H1 (cell line): ENCODE measurements around the gene ATP2B3. TPM values are rescaled to one million over a fixed set of nuclear protein-coding genes. Genes with fewer than 3 reads are reported as not detected.

Source experiments
- CTCF ChIA-PET: fragments of 300-600 bp; sonication (Branson Sonifier 250); formaldehyde crosslinking; loops from one replicate; lab custom pipeline; 2021; ENCODE audit not compliant: partially characterized antibody; lab: Charles Lee
- POLR2A ChIA-PET: fragments of 300-600 bp; sonication (Branson Sonifier 250); formaldehyde crosslinking; loops from one replicate; lab custom pipeline; 2021; ENCODE audit warnings: inconsistent platforms; ENCODE audit not compliant: partially characterized antibody; lab: Charles Lee
- DNase-seq, 2 experiments: peaks; one replicate each; pipeline versions ENCODE4 v3.0.0 to v3.0.0-alpha.2; 2010 to 2022; ENCODE audit warnings: low spot score in 2 of 2, low read depth in 1 of 2, mixed read lengths in 1 of 2
- FAIRE-seq: peaks from 2 replicates; lab custom pipeline; 2011; peaks lifted over from hg19 to GRCh38; lab: Jason Lieb, UNC
- H2AFZ ChIP-seq: 2 replicates; pipeline ENCODE4 v1.8.1; 2012; ENCODE audit warnings: low read length, inconsistent platforms
- H2AK5ac ChIP-seq: 2 replicates; pipeline ENCODE4 v1.6.1; 2013; ENCODE audit warnings: low read depth, low read length
- H2BK120ac ChIP-seq: replicated peaks from 2 replicates; pipeline ENCODE3; 2013; ENCODE audit warnings: low read depth, low read length, inconsistent platforms
- H2BK12ac ChIP-seq: 2 replicates; pipeline ENCODE4 v1.6.1; 2013; ENCODE audit warnings: low read depth, low read length
- H2BK15ac ChIP-seq: 2 replicates; pipeline ENCODE4 v1.6.1; 2013; ENCODE audit warnings: low read length
- H2BK20ac ChIP-seq: 2 replicates; pipeline ENCODE4 v1.6.1; 2013; ENCODE audit warnings: low read length
- H2BK5ac ChIP-seq: 2 replicates; pipeline ENCODE4 v1.6.1; 2013; ENCODE audit warnings: low read depth, low read length
- H3K14ac ChIP-seq: 2 replicates; pipeline ENCODE4 v1.6.1; 2013; ENCODE audit warnings: inconsistent platforms; ENCODE audit not compliant: insufficient read length
- H3K18ac ChIP-seq: 2 replicates; pipeline ENCODE4 v1.6.1; 2013; ENCODE audit warnings: low read length; ENCODE audit errors: extremely low read depth
- H3K23ac ChIP-seq: 2 replicates; pipeline ENCODE4 v1.6.1; 2013; ENCODE audit warnings: inconsistent platforms; ENCODE audit not compliant: insufficient read length
- H3K23me2 ChIP-seq: 2 replicates; pipeline ENCODE4 v1.6.1; 2013; ENCODE audit warnings: low read depth, low read length
- H3K27ac ChIP-seq: 2 replicates; pipeline ENCODE4 v1.6.1; 2011; ENCODE audit warnings: low read depth, low read length, inconsistent platforms
- H3K27me3 ChIP-seq, 4 experiments: replicated peaks in 1 of 4; 1 replicate in 1 of 4; 2 replicates in 3 of 4; pipeline versions ENCODE4 v1.6.1 to v1.8.1; 2011 to 2013; ENCODE audit warnings: low read length in 3 of 4, mild to moderate bottlenecking in 3 of 4, inconsistent platforms in 2 of 4, mixed read lengths in 2 of 4, moderate library complexity in 1 of 4; ENCODE audit not compliant: control insufficient read depth in 3 of 4, insufficient read depth in 3 of 4; ENCODE audit errors: extremely low read depth in 1 of 4
- H3K36me3 ChIP-seq, 4 experiments: 2 replicates each; pipeline versions ENCODE4 v1.6.1 to v1.8.1; 2011 to 2013; ENCODE audit warnings: mild to moderate bottlenecking in 4 of 4, low read length in 3 of 4, moderate library complexity in 2 of 4, control low read depth in 1 of 4, inconsistent platforms in 1 of 4; ENCODE audit not compliant: insufficient read depth in 4 of 4, control insufficient read depth in 2 of 4
- H3K4ac ChIP-seq: replicated peaks from 2 replicates; pipeline ENCODE3; 2013; ENCODE audit warnings: low read length, low read depth, mixed read lengths, inconsistent platforms; ENCODE audit not compliant: insufficient read length
- H3K4me1 ChIP-seq, 4 experiments: replicated peaks in 1 of 4; 1 replicate in 1 of 4; 2 replicates in 3 of 4; pipeline versions ENCODE4 v1.6.1 to v1.8.1; 2011 to 2013; ENCODE audit warnings: low read length in 3 of 4, inconsistent platforms in 2 of 4, mixed read lengths in 1 of 4; ENCODE audit not compliant: insufficient read depth in 4 of 4, control insufficient read depth in 3 of 4
- H3K4me2 ChIP-seq, 2 experiments: 2 replicates each; pipeline versions ENCODE4 v1.6.1 to v1.8.1; 2011 to 2013; ENCODE audit warnings: low read depth in 2 of 2, low read length in 2 of 2, control low read depth in 1 of 2, inconsistent platforms in 1 of 2, mild to moderate bottlenecking in 1 of 2; ENCODE audit not compliant: insufficient read depth in 1 of 2
- H3K4me3 ChIP-seq, 4 experiments: fragments of 200-600, 300-600 bp in 1 of 4; sonication (generic), shearing (Covaris generic), sonication (Bioruptor Twin) in 1 of 4; 2 replicates each; pipeline versions ENCODE4 v1.5.1 to v1.8.1; 2011 to 2016; ENCODE audit warnings: low read length in 4 of 4, low read depth in 3 of 4, control low read depth in 2 of 4, inconsistent platforms in 2 of 4, mild to moderate bottlenecking in 2 of 4, mixed read lengths in 1 of 4, moderate library complexity in 1 of 4; ENCODE audit not compliant: insufficient read depth in 2 of 4; ENCODE audit errors: extremely low read depth in 1 of 4
- H3K56ac ChIP-seq: replicated peaks from 2 replicates; pipeline ENCODE3; 2013; ENCODE audit warnings: low read depth, mild to moderate bottlenecking, mixed read lengths, low read length, inconsistent platforms; ENCODE audit not compliant: insufficient read length
- H3K79me1 ChIP-seq: 2 replicates; pipeline ENCODE4 v1.6.1; 2013; ENCODE audit warnings: low read depth, low read length, control low read depth
- H3K79me2 ChIP-seq, 2 experiments: 2 replicates each; pipeline versions ENCODE4 v1.6.1 to v1.8.1; 2012 to 2013; ENCODE audit warnings: low read length in 2 of 2, mild to moderate bottlenecking in 2 of 2, inconsistent platforms in 1 of 2; ENCODE audit not compliant: insufficient read depth in 2 of 2, control insufficient read depth in 1 of 2
- H3K9ac ChIP-seq, 4 experiments: replicated peaks in 1 of 4; 1 replicate in 1 of 4; 2 replicates in 3 of 4; pipeline versions ENCODE4 v1.6.1 to v1.8.1; 2011 to 2013; ENCODE audit warnings: low read depth in 3 of 4, low read length in 3 of 4, control low read depth in 2 of 4, mild to moderate bottlenecking in 2 of 4, moderate library complexity in 2 of 4, inconsistent platforms in 1 of 4; ENCODE audit errors: extremely low read depth in 1 of 4
- H3K9me3 ChIP-seq, 2 experiments: 2 replicates each; pipeline versions ENCODE4 v1.6.1 to v1.8.1; 2012 to 2013; ENCODE audit warnings: mild to moderate bottlenecking in 2 of 2, moderate library complexity in 2 of 2, control low read depth in 1 of 2, inconsistent platforms in 1 of 2, low read depth in 1 of 2, low read length in 1 of 2, mixed read lengths in 1 of 2; ENCODE audit not compliant: insufficient read depth in 2 of 2
- H4K20me1 ChIP-seq, 2 experiments: replicated peaks in 1 of 2; 2 replicates each; pipeline versions ENCODE3 to v1.8.1; 2011 to 2013; ENCODE audit warnings: inconsistent platforms in 2 of 2, low read length in 2 of 2, mild to moderate bottlenecking in 1 of 2; ENCODE audit not compliant: insufficient read depth in 2 of 2, control insufficient read depth in 1 of 2
- H4K5ac ChIP-seq: 2 replicates; pipeline ENCODE4 v1.6.1; 2013; ENCODE audit warnings: low read length, low read depth, mixed read lengths, inconsistent platforms; ENCODE audit not compliant: insufficient read length
- H4K8ac ChIP-seq: 2 replicates; pipeline ENCODE4 v1.8.0; 2013; ENCODE audit warnings: mild to moderate bottlenecking, moderate library complexity, low read length, inconsistent platforms; ENCODE audit not compliant: insufficient read depth; ENCODE audit errors: extremely low read depth
- H4K91ac ChIP-seq: replicated peaks from 2 replicates; pipeline ENCODE3; 2013; ENCODE audit warnings: low read length, mixed read lengths, inconsistent platforms; ENCODE audit not compliant: insufficient read length
- BCL11A ChIP-seq, 2 experiments: IDR thresholded peaks; one replicate each; pipeline ENCODE4 v1.6.1; 2011; ENCODE audit warnings: low read depth in 2 of 2, low read length in 2 of 2, mild to moderate bottlenecking in 2 of 2
- EGR1 ChIP-seq: IDR thresholded peaks from 2 replicates; pipeline ENCODE4 v1.6.1; 2011; ENCODE audit warnings: low read depth, low read length, borderline replicate concordance
- HDAC2 ChIP-seq, 2 experiments: fragments of 300-600 bp in 1 of 2; sonication (generic) in 1 of 2; IDR thresholded peaks; 2 replicates each; pipeline ENCODE4 v1.6.1; 2011 to 2012; ENCODE audit warnings: low read depth in 2 of 2, low read length in 2 of 2, mild to moderate bottlenecking in 2 of 2, moderate library complexity in 2 of 2, borderline replicate concordance in 1 of 2, inconsistent platforms in 1 of 2
- NRF1 ChIP-seq: IDR thresholded peaks from 2 replicates; pipeline ENCODE4 v1.6.1; 2011; ENCODE audit warnings: mild to moderate bottlenecking, low read depth, low read length, improper control_type of control experiment
- RAD21 ChIP-seq, 2 experiments: IDR thresholded peaks in 1 of 2; conservative IDR thresholded peaks in 1 of 2; 2 replicates each; pipeline ENCODE4 v1.6.1; 2011; ENCODE audit warnings: low read depth in 2 of 2, low read length in 2 of 2, improper control_type of control experiment in 1 of 2, inconsistent platforms in 1 of 2, mild to moderate bottlenecking in 1 of 2, moderate library complexity in 1 of 2
- WGBS, 2 experiments: shearing (Covaris generic) in 1 of 2; methylation state at CpG; one replicate each; pipeline versions ENCODE4 v1.1.6 to v1.1.7; 2013 to 2015; ENCODE audit warnings: low lambda C conversion rate in 2 of 2, mixed read lengths in 2 of 2, inconsistent platforms in 1 of 2, low coverage in 1 of 2, missing lambda C conversion rate in 1 of 2; ENCODE audit not compliant: insufficient replicate concordance in 2 of 2, insufficient coverage in 1 of 2, insufficient read length in 1 of 2; ENCODE audit errors: extremely low coverage in 1 of 2, missing lambda C conversion rate in 1 of 2; 5-methylcytosine and 5-hydroxymethylcytosine counted together
- polyA plus RNA-seq, 7 experiments: library from polyadenylated mRNA; depleted of rRNA in 3 of 7; stranded (reverse) in 5 of 7; unstranded in 2 of 7; fragments of >200 nt in 5 of 7; fragments of 200-250 nt in 2 of 7; gene quantifications; 1 replicate in 5 of 7; 2 replicates in 1 of 7; 4 replicates in 1 of 7; pipeline versions ENCODE4 v1.2.1 to v1.2.3, GENCODE V29; 2011 to 2013; ENCODE audit warnings: missing spikeins in 2 of 7, mixed read lengths in 2 of 7
- total RNA-seq: library from RNA; stranded (reverse); fragmentation: NEBNext Ultra II Directional; extraction: Animal tissue kit (Norgen Biotek cat#: 25700); gene quantifications from 2 replicates; pipeline ENCODE4 v1.2.1, GENCODE V29; 2021

Gene ATP2B3
- total and polyA plus RNA-seq, 2 of the 8 experiments (the other 6 are each of a cell fraction or from before 2014, with no cell fraction given) = 0.14 to 0.19 TPM

- POLR2A ChIA-PET = no interaction called here
- Histone ChIP-seq H3K4me1 (peaks cover 0 to 6% (median 0%) of the 10 kb centered on the region in 4 experiments; a peak in 1 of 7 replicates), H3K9ac (no peak overlapping the region), H3K27me3 (peaks cover 19 to 31% (median 29%) of the 10 kb centered on the region in 4 experiments), H3K23me2 (peaks cover 4% of the 10 kb centered on the region; the same call in 1 of the 2 replicates), H3K23ac (no peak overlapping the region), H3K56ac (no peak overlapping the region), H2BK120ac (no peak overlapping the region), H3K36me3 (no peaks in the 10 kb centered on the region)
- TF ChIP-seq EGR1 (no peak), BCL11A (IDR thresholded peaks at IDR 0.05; ENCODE audit: low read depth in 2 of 2, low read length in 2 of 2) (no peak), HDAC2 (IDR thresholded peaks at IDR 0.05; ENCODE audit: borderline replicate concordance in 1 of 2, low read depth in 2 of 2, low read length in 2 of 2) (no peak), RAD21 (IDR thresholded peaks at IDR 0.05 in 1 of 2, conservative IDR thresholded peaks at IDR 0.05 in 1 of 2; ENCODE audit: low read depth in 2 of 2, low read length in 2 of 2) (no peak), NRF1 (no peak)
- TF ChIP-seq, all 59 proteins: peak for 0
- Histone ChIP-seq H2AFZ (no peak overlapping the region), H3K79me2 (no peaks in the 10 kb centered on the region), H4K20me1 (peaks cover 0 to 4% of the 10 kb centered on the region in 2 experiments), H2AK5ac (no peak overlapping the region), H3K27ac (no peak overlapping the region), H4K91ac (no peak overlapping the region), H3K4me3 (no peak overlapping the region), H2BK12ac (no peak overlapping the region), H2BK15ac (no peak overlapping the region), H3K14ac (no peak overlapping the region), H3K9me3 (no peaks in the 10 kb centered on the region), H2BK20ac (no peak overlapping the region), H3K4me2 (no peak overlapping the region), H3K4ac (no peak overlapping the region), H2BK5ac (no peak overlapping the region), H3K18ac (no peak overlapping the region), H3K79me1 (no peaks in the 10 kb centered on the region), H4K5ac (no peak overlapping the region), H4K8ac (no peak overlapping the region)
- CTCF ChIA-PET = interaction anchor here (0.6 to 1.2 kb wide), 2 partner anchors 77 to 133 kb away, joined by 3 read pairs; no protein-coding TSS in a partner anchor
- WGBS, 2 experiments = 72% methylated on average over 8 of the region's 21 CpGs; no CpG with 5 or more reads in 1 of the 2 experiments
- DNase-seq (no peak), FAIRE-seq (no peak)
Observed at GRCh38 chrX:153519569-153520286, 2.3 kb downstream of the ATP2B3 start.
